Measurements from ENCODE around the gene TRIM25.

The TRIM25 gene

DNA sequence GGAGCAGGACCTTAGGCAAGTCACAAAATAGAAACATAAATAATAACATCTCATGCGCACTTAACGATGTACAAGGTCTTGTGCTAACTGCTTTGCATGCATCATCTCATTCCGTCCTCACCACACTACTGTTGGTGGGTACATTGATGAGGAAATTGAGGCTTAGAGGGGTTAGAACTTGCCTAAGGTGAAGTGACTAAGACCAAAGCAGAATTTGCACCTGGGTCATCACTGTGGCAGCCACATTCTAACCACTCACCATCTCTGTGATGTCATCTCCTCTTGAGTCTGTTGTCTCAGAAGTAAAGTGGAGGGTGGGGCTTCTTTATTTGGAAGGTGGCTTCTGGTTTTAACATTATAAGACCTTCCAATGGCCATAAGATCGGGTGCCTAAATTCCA, 20.4 kb upstream of the TRIM25 start:
- no peaks in the 10 kb centered on the region for H4K20me1 ChIP-seq (ENCODE audit: insufficient read depth, low read length)
- peaks cover 56% of the 10 kb centered on the region for H3K36me3 ChIP-seq (ENCODE audit: insufficient read depth, low read length)
- no peaks in the 10 kb centered on the region for H3K79me2 ChIP-seq (ENCODE audit: insufficient read depth, low read length)

GRCh38 chr17:56933868-56934267, 20.0 kb upstream of the TRIM25 start:
- no peak for DNase-seq
- Histone ChIP-seq H3K9me3 (ENCODE audit: insufficient read depth, low read length, severe bottlenecking) (peaks cover 21% of the 10 kb centered on the region), H3K27ac (ENCODE audit: low read length) (no peak overlapping the region), H3K79me2 (ENCODE audit: insufficient read depth, low read length) (no peaks in the 10 kb centered on the region), H3K27me3 (ENCODE audit: insufficient read depth, low read length, poor library complexity) (no peaks in the 10 kb centered on the region), H3K4me1 (ENCODE audit: insufficient read depth, low read length) (no peaks in the 10 kb centered on the region), H3K9ac (ENCODE audit: low read depth, low read length) (no peak overlapping the region), H4K20me1 (ENCODE audit: insufficient read depth, low read length) (no peaks in the 10 kb centered on the region), H3K36me3 (ENCODE audit: insufficient read depth, low read length) (peaks cover 52% of the 10 kb centered on the region), H3K4me3 (ENCODE audit: low read depth in 1 of 2, low read length in 2 of 2) (no peak overlapping the region), H3K4me2 (ENCODE audit: insufficient read depth, low read length) (no peak overlapping the region), H2AFZ (ENCODE audit: low read depth, low read length) (no peak overlapping the region)
- ATAC-seq (ENCODE audit: insufficient read depth, low read depth), result no peak
- TF ChIP-seq, protein P1, sequence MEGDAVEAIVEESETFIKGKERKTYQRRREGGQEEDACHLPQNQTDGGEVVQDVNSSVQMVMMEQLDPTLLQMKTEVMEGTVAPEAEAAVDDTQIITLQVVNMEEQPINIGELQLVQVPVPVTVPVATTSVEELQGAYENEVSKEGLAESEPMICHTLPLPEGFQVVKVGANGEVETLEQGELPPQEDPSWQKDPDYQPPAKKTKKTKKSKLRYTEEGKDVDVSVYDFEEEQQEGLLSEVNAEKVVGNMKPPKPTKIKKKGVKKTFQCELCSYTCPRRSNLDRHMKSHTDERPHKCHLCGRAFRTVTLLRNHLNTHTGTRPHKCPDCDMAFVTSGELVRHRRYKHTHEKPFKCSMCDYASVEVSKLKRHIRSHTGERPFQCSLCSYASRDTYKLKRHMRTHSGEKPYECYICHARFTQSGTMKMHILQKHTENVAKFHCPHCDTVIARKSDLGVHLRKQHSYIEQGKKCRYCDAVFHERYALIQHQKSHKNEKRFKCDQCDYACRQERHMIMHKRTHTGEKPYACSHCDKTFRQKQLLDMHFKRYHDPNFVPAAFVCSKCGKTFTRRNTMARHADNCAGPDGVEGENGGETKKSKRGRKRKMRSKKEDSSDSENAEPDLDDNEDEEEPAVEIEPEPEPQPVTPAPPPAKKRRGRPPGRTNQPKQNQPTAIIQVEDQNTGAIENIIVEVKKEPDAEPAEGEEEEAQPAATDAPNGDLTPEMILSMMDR (IDR thresholded peaks at IDR 0.05; ENCODE audit: borderline replicate concordance, extremely low read depth, low read length, poor library complexity, severe bottlenecking), result no peak

More for the DNA sequence above, 20.4 kb upstream of the TRIM25 start:
- Histone ChIP-seq H2AFZ (ENCODE audit: low read depth, low read length) (no peak overlapping the region), H3K4me3 (ENCODE audit: low read depth in 1 of 2, low read length in 2 of 2) (no peak overlapping the region), H3K9me3 (ENCODE audit: insufficient read depth, low read length, severe bottlenecking) (peaks cover 21% of the 10 kb centered on the region), H3K4me1 (ENCODE audit: insufficient read depth, low read length) (no peaks in the 10 kb centered on the region), H3K27ac (ENCODE audit: low read length) (no peak overlapping the region), H3K9ac (ENCODE audit: low read depth, low read length) (no peak overlapping the region), H3K4me2 (ENCODE audit: insufficient read depth, low read length) (no peak overlapping the region), H3K27me3 (ENCODE audit: insufficient read depth, low read length, poor library complexity) (no peaks in the 10 kb centered on the region)
- ATAC-seq (ENCODE audit: insufficient read depth, low read depth), result no peak
- no peak for TF ChIP-seq EZH2 (IDR thresholded peaks at IDR 0.05; ENCODE audit: borderline replicate concordance, low read depth, low read length, severe bottlenecking)
- TF ChIP-seq, protein P1 (IDR thresholded peaks at IDR 0.05; ENCODE audit: borderline replicate concordance, extremely low read depth, low read length, poor library complexity, severe bottlenecking), result no peak
- DNase-seq, result no peak

DNA sequence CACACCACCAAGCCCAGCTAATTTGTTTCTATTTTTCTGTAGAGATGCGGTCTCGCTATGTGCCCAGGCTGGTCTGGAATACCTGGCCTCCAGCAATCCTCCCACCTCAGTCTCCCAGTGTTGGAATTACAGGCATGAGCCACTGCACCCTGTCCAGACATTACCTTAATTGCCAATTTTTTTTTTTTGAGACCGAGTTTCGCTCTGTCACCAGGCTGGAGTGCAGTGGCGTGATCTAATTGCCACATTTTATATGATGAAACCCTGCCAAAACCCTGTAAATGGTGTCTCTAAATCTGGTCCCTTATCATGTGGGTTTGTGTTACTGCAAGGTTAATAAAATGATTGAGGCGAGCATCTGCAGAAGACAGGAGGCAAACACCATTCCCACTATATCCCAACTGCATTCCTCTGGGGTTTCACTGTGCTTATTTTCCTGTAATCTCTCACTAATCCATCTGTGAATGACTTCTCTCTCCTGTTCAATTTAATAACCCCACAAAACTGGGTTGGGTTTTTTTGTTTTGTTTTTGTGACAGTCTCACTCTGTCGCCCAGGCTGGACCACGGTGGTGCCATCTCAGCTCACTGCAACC, 19.4 kb upstream of the TRIM25 start:
- Histone ChIP-seq H3K36me3 (ENCODE audit: insufficient read depth, low read length) (peaks cover 46% of the 10 kb centered on the region), H3K79me2 (ENCODE audit: insufficient read depth, low read length) (no peaks in the 10 kb centered on the region), H3K27me3 (ENCODE audit: insufficient read depth, low read length, poor library complexity) (no peaks in the 10 kb centered on the region), H4K20me1 (ENCODE audit: insufficient read depth, low read length) (no peaks in the 10 kb centered on the region), H3K4me3 (ENCODE audit: low read depth in 1 of 2, low read length in 2 of 2) (no peak overlapping the region), H3K9ac (ENCODE audit: low read depth, low read length) (no peak overlapping the region), H3K4me2 (ENCODE audit: insufficient read depth, low read length) (no peak overlapping the region), H3K9me3 (ENCODE audit: insufficient read depth, low read length, severe bottlenecking) (peaks cover 25% of the 10 kb centered on the region), H3K4me1 (ENCODE audit: insufficient read depth, low read length) (no peaks in the 10 kb centered on the region), H2AFZ (ENCODE audit: low read depth, low read length) (no peak overlapping the region), H3K27ac (ENCODE audit: low read length) (no peak overlapping the region)
- TF ChIP-seq, protein P1 (IDR thresholded peaks at IDR 0.05; ENCODE audit: borderline replicate concordance, extremely low read depth, low read length, poor library complexity, severe bottlenecking), result no peak
- no peak for TF ChIP-seq EZH2 (IDR thresholded peaks at IDR 0.05; ENCODE audit: borderline replicate concordance, low read depth, low read length, severe bottlenecking)
- DNase-seq (no peak), ATAC-seq (ENCODE audit: insufficient read depth, low read depth) (no peak)

All from DND-41 (cell line).